Mucosa of rectum (tissue), 2 donors: ENCODE measurements around the gene KMT2E.

ENCODE experiments used
- H3K27ac ChIP-seq, 2 donors: one replicate each; pipeline ENCODE4 v1.7.0; 2013; ENCODE audit warnings: inconsistent platforms in 2 of 2, low read depth in 2 of 2, low read length in 2 of 2
- H3K27me3 ChIP-seq, 2 donors: one replicate each; pipeline ENCODE4 v1.7.0; 2013; ENCODE audit warnings: low read length in 2 of 2; ENCODE audit not compliant: control insufficient read depth in 2 of 2, insufficient read depth in 2 of 2
- H3K36me3 ChIP-seq, 2 donors: one replicate each; pipeline ENCODE4 v1.7.0; 2013; ENCODE audit warnings: low read length in 2 of 2; ENCODE audit not compliant: control insufficient read depth in 2 of 2, insufficient read depth in 2 of 2
- H3K4me1 ChIP-seq, 2 donors: one replicate each; pipeline ENCODE4 v1.7.0; 2013; ENCODE audit warnings: low read length in 2 of 2, mild to moderate bottlenecking in 1 of 2; ENCODE audit not compliant: control insufficient read depth in 2 of 2, insufficient read depth in 2 of 2
- H3K4me3 ChIP-seq, 2 donors: one replicate each; pipeline ENCODE4 v1.7.0; 2013; ENCODE audit warnings: low read length in 2 of 2
- H3K9ac ChIP-seq, 2 donors: one replicate each; pipeline ENCODE4 v1.7.0; 2013; ENCODE audit warnings: low read length in 2 of 2, low read depth in 1 of 2, mild to moderate bottlenecking in 1 of 2
- H3K9me3 ChIP-seq, 2 donors: one replicate each; pipeline ENCODE4 v1.7.0; 2013; ENCODE audit warnings: low read length in 2 of 2; ENCODE audit not compliant: control insufficient read depth in 2 of 2
- donor health status: healthy.
- donor health status: Normal muscosa, but diverticular disease.

Gene KMT2E

GRCh38 chr7:105013816-105014692, at the start of gene KMT2E:
TSS of gene KMT2E (plus strand) at chr7:105014205. CDS start at chr7:105040953, 26,748 bp downstream.
- H3K27ac ChIP-seq = peak within 1 kb of the TSS; percentile 99 to 100
- peak within 1 kb of the TSS; percentile 97 to 99 for H3K4me3 ChIP-seq
- no peaks in the 10 kb centered on the region for H3K36me3 ChIP-seq
- H3K9ac ChIP-seq = peak within 1 kb of the TSS; percentile 100
- H3K4me1 ChIP-seq = peaks cover 14 to 20% of the 10 kb centered on the region in 2 donors
- no peaks in the 10 kb centered on the region for H3K9me3 ChIP-seq
- H3K27me3 ChIP-seq = no peaks in the 10 kb centered on the region

- peak overlapping the region in 1 of 2 donors; percentile 5 for H3K27ac ChIP-seq
- no peak overlapping the region for H3K4me3 ChIP-seq
- no peaks in the 10 kb centered on the region for H3K9me3 ChIP-seq
- H3K27me3 ChIP-seq = no peaks in the 10 kb centered on the region
- no peaks in the 10 kb centered on the region for H3K36me3 ChIP-seq
- no peak overlapping the region for H3K9ac ChIP-seq
- peaks cover 5 to 17% of the 10 kb centered on the region in 2 donors for H3K4me1 ChIP-seq
Observed at GRCh38 chr7:104964626-104965236, 49.3 kb upstream of the KMT2E start.

- Histone ChIP-seq H3K4me3 (no peak overlapping the region), H3K27me3 (no peaks in the 10 kb centered on the region), H3K36me3 (no peaks in the 10 kb centered on the region), H3K9ac (no peak overlapping the region), H3K9me3 (no peaks in the 10 kb centered on the region), H3K27ac (no peak overlapping the region), H3K4me1 (peaks cover 12 to 20% of the 10 kb centered on the region in 2 donors)
Observed at GRCh38 chr7:104966022-104966421, 48.0 kb upstream of the KMT2E start.

GRCh38 chr7:104967088-104967487, 46.9 kb upstream of the KMT2E start:
- H3K9ac ChIP-seq = no peak overlapping the region
- H3K4me1 ChIP-seq = peaks cover 15 to 23% of the 10 kb centered on the region in 2 donors
- no peaks in the 10 kb centered on the region for H3K9me3 ChIP-seq
- H3K27me3 ChIP-seq = no peaks in the 10 kb centered on the region
- H3K4me3 ChIP-seq = no peak overlapping the region
- no peaks in the 10 kb centered on the region for H3K36me3 ChIP-seq
- H3K27ac ChIP-seq = no peak overlapping the region

- no peak overlapping the region for H3K9ac ChIP-seq
- peaks cover 15 to 28% of the 10 kb centered on the region in 2 donors for H3K4me1 ChIP-seq
- H3K27me3 ChIP-seq = no peaks in the 10 kb centered on the region
- H3K36me3 ChIP-seq = no peaks in the 10 kb centered on the region
- H3K9me3 ChIP-seq = no peaks in the 10 kb centered on the region
- no peak overlapping the region for H3K27ac ChIP-seq
- no peak overlapping the region for H3K4me3 ChIP-seq
Observed at GRCh38 chr7:104967595-104967994, 46.4 kb upstream of the KMT2E start.

- H3K27ac ChIP-seq = no peak overlapping the region
- H3K36me3 ChIP-seq = no peaks in the 10 kb centered on the region
- H3K4me1 ChIP-seq = peaks cover 23 to 33% of the 10 kb centered on the region in 2 donors
- no peak overlapping the region for H3K9ac ChIP-seq
- H3K9me3 ChIP-seq = no peaks in the 10 kb centered on the region
- H3K27me3 ChIP-seq = no peaks in the 10 kb centered on the region
- no peak overlapping the region for H3K4me3 ChIP-seq
Observed at GRCh38 chr7:104968648-104969047, 45.4 kb upstream of the KMT2E start.

GRCh38 chr7:104969183-104969582, 44.8 kb upstream of the KMT2E start:
- Histone ChIP-seq H3K4me3 (no peak overlapping the region), H3K4me1 (peaks cover 27 to 35% of the 10 kb centered on the region in 2 donors), H3K27ac (no peak overlapping the region), H3K27me3 (no peaks in the 10 kb centered on the region), H3K36me3 (no peaks in the 10 kb centered on the region), H3K9ac (no peak overlapping the region), H3K9me3 (no peaks in the 10 kb centered on the region)

- H3K9me3 ChIP-seq = no peaks in the 10 kb centered on the region
- H3K27me3 ChIP-seq = no peaks in the 10 kb centered on the region
- H3K27ac ChIP-seq = peak overlapping the region; percentile 93 to 95
- no peak overlapping the region for H3K4me3 ChIP-seq
- H3K4me1 ChIP-seq = peaks cover 31 to 47% of the 10 kb centered on the region in 2 donors
- H3K36me3 ChIP-seq = no peaks in the 10 kb centered on the region
- peak overlapping the region; percentile 61 to 62 for H3K9ac ChIP-seq
Observed at GRCh38 chr7:104971290-104972071, 42.5 kb upstream of the KMT2E start.

- Histone ChIP-seq H3K27me3 (no peaks in the 10 kb centered on the region), H3K9me3 (no peaks in the 10 kb centered on the region), H3K9ac (peak overlapping the region in 1 of 2 donors; percentile 62), H3K27ac (peak overlapping the region; percentile 93 to 95), H3K4me3 (no peak overlapping the region), H3K4me1 (peaks cover 39 to 53% of the 10 kb centered on the region in 2 donors), H3K36me3 (no peaks in the 10 kb centered on the region)
Observed at GRCh38 chr7:104972500-104972899, 41.5 kb upstream of the KMT2E start.
